HG03108 (cell line): ENCODE data around the gene MAML2.

Experiments
- ATAC-seq: cut with Tn5 transposase; IDR thresholded peaks from one replicate; pipeline ENCODE4 v1.9.1; 2021; ENCODE audit warnings: moderate library complexity; ENCODE audit not compliant: unreplicated experiment

Gene MAML2

DNA sequence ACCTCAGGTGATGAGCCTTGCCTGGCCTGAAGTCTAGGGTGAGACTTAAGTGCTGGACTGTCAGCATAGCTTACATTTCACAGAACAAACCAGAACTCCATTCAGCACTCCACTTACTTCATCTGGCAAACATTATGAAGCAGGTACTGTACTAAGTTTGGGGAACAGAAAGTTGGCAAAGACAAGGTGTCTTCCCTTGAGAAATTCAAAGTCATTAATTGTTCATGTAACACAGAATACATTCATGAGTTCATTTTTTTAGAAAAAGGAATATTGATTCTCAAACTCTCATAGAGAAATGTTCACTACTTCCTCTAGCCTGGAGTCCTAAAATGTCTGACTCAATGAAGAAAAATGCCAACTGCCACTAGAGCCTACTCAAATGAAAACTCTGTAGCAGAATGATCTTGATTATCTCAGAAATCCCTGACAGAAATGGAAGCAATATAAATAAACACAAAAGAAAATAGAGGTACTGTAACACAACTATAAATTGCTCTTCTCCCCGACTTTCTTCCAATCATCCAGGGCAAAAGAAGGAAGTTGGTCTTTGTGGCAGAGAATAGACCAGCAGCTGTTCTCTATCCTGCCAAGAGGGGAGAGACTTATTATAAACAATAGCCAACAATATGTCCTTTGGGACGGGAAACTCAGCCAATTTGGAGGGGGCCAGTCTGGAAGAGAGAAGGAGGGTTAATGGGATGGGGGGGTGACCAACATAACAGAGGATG, 289.9 kb downstream of the MAML2 start:
- ATAC-seq = peak; percentile 29

DNA sequence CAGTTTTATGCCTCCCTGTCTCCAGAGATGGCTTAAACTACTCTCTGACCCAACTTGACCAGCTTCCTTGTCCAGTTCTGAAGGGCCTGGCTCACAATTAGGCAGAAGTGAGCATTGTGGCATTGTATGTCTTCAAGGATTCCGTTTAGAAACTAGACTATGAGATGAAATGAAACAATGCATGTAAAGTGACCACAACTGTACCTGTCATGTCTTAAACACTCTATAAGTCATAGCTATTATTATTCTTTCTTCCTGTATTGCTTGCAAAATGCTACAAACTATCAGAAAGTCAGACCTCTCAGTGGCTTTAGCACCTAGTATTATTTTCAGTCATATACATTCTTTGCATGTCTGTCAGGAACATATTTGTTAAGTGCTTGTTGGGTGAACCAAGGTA, 291.2 kb downstream of the MAML2 start:
- peak; percentile 90 for ATAC-seq

DNA sequence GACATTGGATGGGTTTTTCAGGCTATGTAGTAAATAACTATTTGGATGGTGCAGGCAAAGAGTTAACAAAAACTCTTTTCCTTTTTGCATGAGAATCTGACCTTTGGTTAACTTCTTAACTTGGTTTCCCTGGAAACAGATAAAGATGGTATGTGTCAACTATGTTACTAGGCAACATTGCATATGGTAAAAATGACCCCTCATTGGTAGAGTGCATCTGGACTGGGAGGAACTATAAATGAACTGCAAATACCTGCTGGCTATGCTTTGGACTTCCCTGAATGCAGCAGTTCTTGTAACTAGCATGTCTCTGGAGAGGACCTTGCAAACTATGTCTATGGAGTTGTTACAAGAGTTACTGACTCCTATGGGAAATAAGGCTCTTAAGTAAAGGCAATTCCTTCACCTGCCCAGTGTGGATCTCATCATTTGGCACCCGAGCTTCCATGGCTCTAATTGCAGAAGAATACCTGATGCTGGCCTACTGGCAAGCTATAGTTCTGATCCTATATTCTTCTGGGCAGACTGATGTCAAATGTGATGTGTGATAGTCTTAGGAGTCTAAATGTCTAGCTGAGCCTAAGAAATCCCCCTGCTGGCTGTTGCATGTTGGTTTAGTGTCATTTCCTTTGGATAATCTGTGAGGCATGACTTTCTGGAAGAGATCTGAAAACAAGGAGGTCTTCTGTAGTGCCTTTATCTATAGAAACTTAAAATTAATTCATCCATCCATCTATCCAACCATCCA, 292.4 kb downstream of the MAML2 start:
- no peak for ATAC-seq

DNA sequence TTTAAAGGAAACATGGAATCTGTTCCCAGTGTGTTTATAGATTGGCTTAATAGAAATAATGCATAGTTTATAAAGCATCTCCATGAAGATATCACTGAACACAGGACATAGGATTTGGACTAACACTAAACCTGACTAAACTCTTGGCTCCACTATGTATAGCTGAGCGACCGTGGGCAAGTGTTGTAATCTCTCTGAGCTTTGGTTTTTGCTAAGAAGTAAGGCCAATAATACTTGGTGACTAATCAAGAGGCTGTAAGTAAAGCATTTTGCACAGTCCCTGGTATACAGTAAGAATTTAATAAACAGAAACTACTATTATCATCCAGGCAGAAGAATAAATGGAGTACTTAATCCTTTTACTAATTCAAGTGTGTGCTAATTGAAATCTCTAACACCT, 293.6 kb downstream of the MAML2 start:
- no peak for ATAC-seq

DNA sequence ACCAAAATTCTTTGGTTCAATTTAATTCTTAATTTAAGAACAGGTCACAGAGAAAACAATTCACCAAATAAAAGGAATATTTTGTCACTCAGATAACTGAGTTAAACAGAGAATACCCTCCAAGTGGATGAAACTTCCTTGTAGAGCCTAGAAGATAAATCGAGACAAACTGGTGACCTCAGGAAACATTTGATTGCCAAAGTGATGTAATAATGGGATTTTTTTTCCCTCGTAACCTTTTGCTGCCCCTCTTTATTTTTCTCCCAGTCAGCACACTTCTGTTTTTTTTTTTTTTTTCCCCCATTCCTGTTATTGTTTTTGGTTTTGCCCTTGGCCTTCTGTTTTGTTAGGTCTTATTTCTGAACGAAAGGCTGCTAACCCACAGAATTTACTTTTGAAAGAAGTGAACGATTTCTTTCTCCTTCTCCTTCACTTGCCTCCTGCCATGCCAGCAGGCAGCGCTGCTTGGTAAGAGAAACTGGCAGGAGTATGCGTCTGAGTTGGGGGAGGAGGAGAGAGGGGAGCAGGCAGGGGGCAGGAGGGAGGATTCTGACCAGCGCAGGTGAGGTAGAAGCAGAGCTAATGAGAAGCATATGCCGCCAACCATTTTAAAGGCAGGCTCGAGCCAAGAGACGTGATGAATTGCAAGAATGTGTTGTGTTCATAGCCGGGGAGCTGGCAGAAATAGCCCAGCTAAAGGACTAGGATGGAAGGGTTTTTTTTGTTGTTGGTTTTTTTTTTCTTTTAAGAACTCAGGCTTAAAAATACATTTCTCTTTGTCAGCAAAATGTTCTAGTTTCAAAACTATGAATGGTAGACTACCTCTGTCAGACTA, 297.2 kb downstream of the MAML2 start:
- no peak for ATAC-seq

DNA sequence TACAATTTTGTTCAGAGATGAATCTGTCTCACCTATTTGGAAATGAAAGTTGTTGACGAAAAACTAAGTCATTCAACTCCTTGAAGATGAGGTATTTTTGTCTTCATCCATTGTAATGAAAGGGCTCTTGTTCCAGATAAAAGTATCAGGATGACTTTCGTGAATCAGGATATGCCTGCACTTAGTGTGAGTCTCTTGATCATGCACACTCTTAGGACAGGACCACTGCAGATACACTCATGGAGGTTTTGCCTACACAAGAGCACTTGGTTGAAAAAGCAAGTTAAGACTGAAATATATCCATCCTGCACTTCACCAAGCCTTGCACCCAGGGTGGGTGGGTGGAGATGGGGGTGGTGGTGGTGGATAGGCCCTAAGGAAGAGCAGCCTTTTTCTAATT, 298.2 kb downstream of the MAML2 start:
- no peak for ATAC-seq

DNA sequence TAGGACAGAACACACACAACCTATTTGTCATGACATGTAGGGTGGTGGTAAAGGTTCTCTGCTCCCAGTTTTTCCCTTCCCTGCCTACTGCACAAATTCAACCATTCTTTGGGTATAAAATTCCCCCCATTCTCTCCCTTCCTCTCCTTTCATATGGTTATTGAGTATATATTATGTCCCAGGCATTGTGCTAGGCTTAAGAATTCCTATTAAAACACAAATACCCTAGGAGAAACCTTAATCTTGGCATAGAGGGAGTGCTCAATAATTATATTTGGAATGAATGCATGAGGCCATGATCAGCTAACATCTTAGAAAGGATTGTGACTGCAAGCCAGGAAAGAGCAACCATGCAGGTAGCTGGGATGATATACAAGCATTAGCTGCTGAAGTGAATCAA, 298.7 kb downstream of the MAML2 start:
- no peak for ATAC-seq

DNA sequence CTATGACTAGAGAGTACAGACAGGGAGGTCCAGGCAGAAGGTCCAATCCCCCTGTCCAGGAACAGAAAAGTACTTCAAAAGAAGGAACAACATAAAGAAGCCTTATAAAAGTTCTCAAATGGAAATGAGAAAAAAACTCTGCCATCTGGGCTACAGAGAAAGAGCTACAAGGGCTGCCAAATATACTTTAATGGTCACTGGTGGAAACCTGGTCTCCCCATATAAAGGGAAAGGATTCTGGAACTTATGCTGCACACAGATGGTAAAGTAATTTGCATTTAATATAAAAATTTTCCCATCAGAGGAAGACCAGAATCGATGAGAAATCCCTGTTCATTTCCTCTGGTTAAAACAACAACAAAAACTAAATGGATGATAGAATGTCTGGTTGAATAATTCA, 299.7 kb downstream of the MAML2 start:
- ATAC-seq = no peak

DNA sequence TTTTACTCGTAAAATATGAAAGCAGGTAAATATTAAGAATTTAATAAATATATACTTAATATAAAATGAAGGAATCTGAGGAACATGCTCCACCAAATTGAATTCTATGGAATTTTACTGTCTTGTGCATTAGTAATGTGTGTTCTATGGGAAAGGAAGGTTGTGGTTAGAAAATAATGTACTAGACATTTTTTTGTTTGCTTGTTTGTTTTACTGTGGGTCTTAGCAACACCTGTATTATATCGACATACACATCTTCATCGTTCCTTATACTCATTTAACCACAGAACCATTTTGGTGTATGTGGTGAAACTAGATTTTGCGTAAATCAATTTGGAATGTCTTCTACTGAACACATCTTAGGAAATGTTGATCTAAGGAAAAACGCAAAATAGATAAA, 304.9 kb downstream of the MAML2 start:
- no peak for ATAC-seq

DNA sequence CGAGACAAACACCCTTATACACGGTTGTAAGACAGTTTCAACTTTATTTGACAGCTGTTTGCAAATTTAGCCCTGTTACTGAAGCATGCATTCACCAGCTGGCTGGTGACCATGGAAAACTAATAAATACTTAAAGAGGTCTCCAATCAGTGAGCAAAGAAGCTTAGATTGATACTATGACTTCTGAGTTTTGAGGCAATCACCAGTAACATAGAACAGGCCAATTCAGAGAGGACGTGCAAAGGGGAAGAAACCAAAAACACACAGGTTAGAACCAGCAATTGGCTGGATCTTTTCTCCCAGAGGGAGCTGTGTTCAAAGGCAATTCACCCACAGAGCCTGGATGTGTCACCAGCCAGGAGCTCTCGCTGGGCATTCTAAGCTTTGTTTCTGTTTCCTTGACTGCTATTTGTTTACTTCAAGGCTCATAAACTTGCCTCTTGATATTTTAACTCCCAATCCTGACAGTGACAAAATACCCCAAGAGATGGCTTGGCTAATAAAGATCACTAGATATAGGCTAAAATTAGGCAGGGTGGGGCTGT, 305.5 kb downstream of the MAML2 start:
- no peak for ATAC-seq

DNA sequence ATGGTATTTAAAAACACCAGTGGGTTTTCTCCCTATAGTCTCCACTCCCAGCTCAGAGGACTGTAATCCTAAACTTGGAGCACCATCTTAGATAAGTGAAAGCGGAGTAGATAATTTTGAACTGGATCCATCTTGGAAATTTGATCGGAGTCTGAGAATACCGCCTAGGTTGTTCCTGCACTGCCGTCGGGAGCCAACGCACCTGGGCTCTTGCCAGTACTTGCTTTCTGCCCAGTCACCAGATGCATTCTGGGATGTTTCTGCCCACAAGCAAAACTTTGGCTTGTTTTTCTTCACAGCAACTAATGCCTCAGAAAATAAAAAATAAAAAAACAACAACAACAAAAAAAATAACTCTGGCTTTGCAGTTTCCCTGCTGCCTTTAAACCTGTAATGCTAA, 306.1 kb downstream of the MAML2 start:
- ATAC-seq = no peak

DNA sequence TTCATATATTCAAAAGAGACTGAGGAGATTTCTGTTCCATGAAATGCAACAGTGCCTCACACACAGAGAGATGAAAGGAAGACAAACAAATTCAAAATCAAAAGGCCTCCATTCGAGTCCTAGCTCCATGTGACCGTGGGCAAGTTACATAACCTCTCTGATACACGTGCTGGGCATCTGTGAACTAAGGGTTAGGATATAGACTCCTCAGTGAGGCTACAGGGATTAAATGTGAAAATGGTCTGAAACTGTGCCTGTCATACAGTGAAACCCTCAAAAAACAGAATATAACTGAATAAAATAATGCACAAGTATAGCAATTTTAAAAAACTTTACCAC, 307.3 kb downstream of the MAML2 start:
- no peak for ATAC-seq

DNA sequence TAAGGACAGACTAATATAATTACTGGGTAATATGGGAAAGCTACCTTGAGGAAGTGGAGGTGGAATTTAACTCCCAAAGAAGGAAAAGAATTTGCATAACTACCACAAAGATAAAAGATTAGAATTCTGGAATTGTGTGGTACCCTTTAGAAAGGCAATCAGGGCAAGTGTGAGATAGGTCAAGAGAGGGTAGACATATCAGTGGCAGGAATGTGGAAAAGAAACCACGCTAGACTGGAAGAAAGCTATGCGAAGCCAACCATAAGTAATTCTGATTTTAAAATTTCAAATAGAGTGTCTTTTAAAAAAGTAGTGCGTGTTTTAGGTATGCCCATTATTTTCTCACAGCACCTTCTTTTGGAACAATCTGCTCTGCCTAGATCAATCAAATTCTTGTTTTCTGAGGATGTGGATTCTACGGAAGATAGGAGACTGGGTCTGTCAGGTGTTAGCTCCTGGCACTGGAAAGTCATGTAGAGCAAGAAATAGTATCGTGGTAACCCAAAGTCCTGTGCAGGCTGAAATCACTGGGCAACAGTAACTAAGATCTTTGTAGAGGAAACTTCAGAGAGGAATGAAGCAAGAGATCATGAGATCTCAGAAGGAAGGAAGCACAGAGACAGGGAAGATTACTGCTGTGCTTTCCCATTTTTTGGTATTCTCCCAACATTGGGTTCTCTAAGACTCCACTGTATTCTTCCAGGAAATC, 307.8 kb downstream of the MAML2 start:
- ATAC-seq = no peak

DNA sequence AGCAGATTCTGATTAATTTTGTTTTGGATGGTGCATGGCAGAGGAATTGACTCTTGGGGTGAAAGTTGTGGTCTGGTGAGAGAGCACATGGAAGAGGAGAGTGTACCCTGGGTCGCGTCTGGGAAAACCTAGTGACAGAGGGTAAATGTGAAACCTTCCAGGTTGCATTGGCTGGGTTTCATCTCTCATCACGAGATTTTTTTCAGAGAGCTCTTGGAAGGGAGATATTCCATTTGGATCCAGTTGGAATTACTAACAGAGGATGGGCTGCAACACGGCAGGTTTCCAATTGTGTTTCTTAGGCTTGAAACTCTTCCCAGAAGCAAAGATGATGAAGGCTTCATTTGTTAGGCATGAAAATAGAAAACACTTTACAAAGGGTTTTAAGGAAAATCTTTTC, 309.4 kb downstream of the MAML2 start:
- no peak for ATAC-seq

DNA sequence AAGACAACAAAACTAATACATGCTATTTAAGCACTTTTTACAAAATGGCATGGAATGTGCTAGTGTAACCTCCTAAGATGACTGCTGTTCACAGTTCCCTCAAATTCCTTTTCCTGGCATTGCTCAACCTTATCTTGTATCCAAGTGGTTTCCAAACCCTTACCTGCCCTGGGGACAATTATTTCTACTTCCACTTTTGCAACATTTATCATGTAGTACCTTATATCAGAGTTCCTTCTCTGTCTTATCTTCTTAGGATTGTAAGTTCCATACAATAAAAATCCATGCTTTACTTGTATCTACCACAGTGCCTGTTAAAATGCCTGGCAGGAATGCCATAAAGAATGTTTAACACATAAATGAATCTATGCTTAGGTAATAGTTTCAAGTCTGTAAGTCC, 309.9 kb downstream of the MAML2 start:
- ATAC-seq = no peak

DNA sequence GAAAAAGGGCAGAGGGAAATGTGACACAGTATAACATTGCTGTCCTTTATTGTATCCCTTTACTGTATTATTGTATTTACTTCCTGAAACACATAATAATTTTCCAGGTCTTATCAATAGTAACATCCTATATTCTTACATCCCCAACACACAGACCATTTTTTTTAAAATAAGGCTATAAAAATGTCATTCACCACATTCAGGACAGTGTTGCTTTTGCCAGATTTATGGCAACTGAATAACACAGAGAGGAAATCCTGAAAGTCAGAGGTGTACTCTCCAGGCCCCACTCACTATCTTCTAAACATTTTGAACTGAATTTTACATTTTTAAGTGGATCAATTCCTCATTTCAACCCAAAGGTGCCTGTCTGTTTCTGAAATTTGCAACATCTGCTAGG, 314.2 kb downstream of the MAML2 start:
- ATAC-seq = no peak

DNA sequence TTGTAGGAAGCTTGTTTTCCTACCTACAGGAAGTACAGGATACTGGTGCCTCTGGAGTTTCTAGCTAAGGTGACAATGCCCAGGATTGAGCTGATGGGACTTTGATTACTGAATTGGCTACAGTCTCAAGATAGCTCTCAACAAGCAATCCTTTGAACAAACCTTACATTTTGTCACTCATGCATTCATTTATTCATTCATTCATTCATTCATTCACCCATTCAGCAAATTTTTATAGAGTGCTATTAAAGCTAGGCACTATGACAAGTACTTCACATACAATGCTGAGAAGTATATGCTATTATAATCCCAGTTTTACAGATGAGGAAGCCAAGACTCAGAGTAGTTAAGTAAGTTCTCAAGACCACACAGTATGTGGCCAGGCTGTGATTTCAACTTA, 316.0 kb downstream of the MAML2 start:
- ATAC-seq = no peak

DNA sequence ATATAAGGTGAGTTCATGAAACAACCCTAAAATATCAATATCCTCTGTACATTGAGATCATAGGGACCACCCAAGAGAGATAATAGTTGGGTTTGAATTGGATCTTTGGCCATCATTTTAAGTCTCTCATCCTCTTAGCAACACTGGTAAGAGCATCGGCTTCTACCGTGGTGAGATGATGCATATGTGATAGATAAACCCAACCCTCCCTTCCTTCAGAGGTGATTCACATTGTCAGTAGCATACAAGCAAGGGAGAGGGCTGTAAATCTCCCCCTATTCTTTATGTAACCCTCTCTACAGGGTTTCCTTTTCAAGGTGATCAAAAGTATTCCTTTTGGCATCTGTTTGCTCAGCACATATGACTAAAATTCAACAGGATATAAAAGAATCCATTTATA, 316.7 kb downstream of the MAML2 start:
- ATAC-seq = no peak

DNA sequence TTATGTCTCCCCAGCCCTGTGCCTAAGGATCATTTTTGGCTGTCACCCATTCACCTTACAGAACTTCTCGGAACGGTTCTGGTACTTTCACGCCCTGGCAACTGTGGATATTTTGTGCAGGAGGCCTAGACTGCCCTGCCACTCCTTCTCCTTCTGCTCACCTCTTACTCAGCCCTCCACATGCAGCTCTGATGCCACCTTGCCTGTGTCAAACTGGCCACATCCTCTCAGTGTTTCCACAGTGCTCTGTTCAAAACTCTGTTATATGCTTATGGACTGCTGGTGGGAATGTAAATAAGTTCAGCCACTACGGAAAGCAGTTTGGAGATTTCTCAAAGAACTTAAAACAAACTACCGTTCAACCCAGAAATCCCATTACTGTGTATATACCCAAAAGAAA, 318.3 kb downstream of the MAML2 start:
- ATAC-seq = no peak

DNA sequence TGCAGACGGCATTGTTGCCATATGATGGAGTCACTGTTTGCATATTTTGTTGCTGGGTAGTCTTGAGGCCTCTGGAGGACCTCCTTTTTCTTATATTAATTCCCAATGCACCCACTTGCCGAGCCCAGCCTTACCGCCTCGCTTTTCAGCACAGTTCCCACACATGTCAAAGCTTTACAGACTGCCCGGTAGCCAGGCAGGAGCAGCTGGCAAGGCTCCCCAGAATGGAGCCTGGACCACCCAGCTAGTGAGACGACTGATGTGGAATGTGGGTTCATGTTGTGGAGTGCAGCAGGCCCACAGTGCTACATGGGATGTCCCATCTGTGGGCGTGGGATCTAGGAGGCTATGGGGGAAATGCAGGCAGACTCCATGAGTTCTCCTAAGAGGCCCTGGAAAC, 319.7 kb downstream of the MAML2 start:
- no peak for ATAC-seq
